WTC11 (cell line): ENCODE data around the gene MRPL37. TPM values are rescaled to one million over a fixed set of nuclear protein-coding genes. Genes with fewer than 3 reads are reported as not detected.

Experiments used
- ATAC-seq: fragments of 200-7000 bp; cut with Tn5 transposase; 2 replicates; pipeline ENCODE4 v1.10.0; 2021; ENCODE audit warnings: mild to moderate bottlenecking, moderate library complexity
- CTCF ChIA-PET: fragments of 300-600 bp; sonication (Branson Sonifier 250); formaldehyde crosslinking; loops from one replicate; lab custom pipeline; 2021; ENCODE audit warnings: antibody characterized with exemption; lab: Charles Lee
- POLR2A ChIA-PET: fragments of 350-600 bp; sonication (Branson Sonifier 250); formaldehyde crosslinking; loops from one replicate; lab custom pipeline; 2021; ENCODE audit warnings: antibody characterized with exemption; lab: Charles Lee
- DNase-seq: peaks from one replicate; pipeline ENCODE4 v3.0.0; 2021; ENCODE audit warnings: low spot score
- H3K27ac Mint-ChIP-seq: 2 replicates; pipeline ENCODE4 v1.8.0; 2021; ENCODE audit warnings: mixed read lengths
- H3K27me3 Mint-ChIP-seq: 2 replicates; pipeline ENCODE4 v1.8.0; 2021; ENCODE audit warnings: low read depth, mild to moderate bottlenecking, moderate library complexity, mixed read lengths
- H3K36me3 Mint-ChIP-seq: 2 replicates; pipeline ENCODE4 v1.8.0; 2021; ENCODE audit warnings: mixed read lengths
- H3K4me1 Mint-ChIP-seq: 2 replicates; pipeline ENCODE4 v1.8.0; 2022; ENCODE audit warnings: mixed read lengths
- H3K4me3 Mint-ChIP-seq: 2 replicates; pipeline ENCODE4 v1.8.0; 2021; ENCODE audit warnings: mild to moderate bottlenecking, moderate library complexity, mixed read lengths
- H3K9me3 Mint-ChIP-seq: 2 replicates; pipeline ENCODE4 v1.8.0; 2021; ENCODE audit warnings: mixed read lengths
- ESRRA ChIP-seq: sonication (generic); formaldehyde crosslinking; IDR thresholded peaks from 2 replicates; pipeline ENCODE4 v1.8.1; 2022; ENCODE audit warnings: mild to moderate bottlenecking, missing genetic modification reagents, borderline replicate concordance
- GABPB1 ChIP-seq: sonication (generic); formaldehyde crosslinking; IDR thresholded peaks from 2 replicates; pipeline ENCODE4 v1.8.1; 2023; ENCODE audit warnings: mild to moderate bottlenecking, missing genetic modification reagents
- PRRX2 ChIP-seq: fragments of 250-450 bp; sonication (Bioruptor Pico); IDR thresholded peaks from 2 replicates; pipeline ENCODE4 v1.8.0; 2021; ENCODE audit warnings: mild to moderate bottlenecking
- TEAD1 ChIP-seq: sonication (generic); formaldehyde crosslinking; IDR thresholded peaks from 2 replicates; pipeline ENCODE4 v1.8.0; 2022; ENCODE audit warnings: mild to moderate bottlenecking, missing genetic modification reagents
- TEAD4 ChIP-seq: sonication (generic); formaldehyde crosslinking; IDR thresholded peaks from 2 replicates; pipeline ENCODE4 v1.8.0; 2022; ENCODE audit warnings: mild to moderate bottlenecking, missing genetic modification reagents
- ZNF416 ChIP-seq: fragments of 250-450 bp; sonication (Bioruptor Pico); IDR thresholded peaks from 2 replicates; pipeline ENCODE4 v1.9.0; 2021; ENCODE audit warnings: mild to moderate bottlenecking, inconsistent platforms
- total RNA-seq: library from RNA; stranded (reverse); gene quantifications from 3 replicates; pipeline ENCODE4 v1.2.3, GENCODE V29; 2021
- TF ChIP-seq, protein P1 (sequence below): fragments of 250-450 bp; sonication (Bioruptor Pico); conservative IDR thresholded peaks from 2 replicates; pipeline ENCODE4 v1.9.0; 2021; ENCODE audit warnings: mild to moderate bottlenecking
- TF ChIP-seq, protein P2 (sequence below): fragments of 250-450 bp; sonication (Bioruptor Pico); IDR thresholded peaks from 2 replicates; pipeline ENCODE4 v1.8.0; 2021; ENCODE audit warnings: mild to moderate bottlenecking
- TF ChIP-seq, protein P3 (sequence below): sonication (generic); formaldehyde crosslinking; IDR thresholded peaks from 2 replicates; pipeline ENCODE4 v1.8.0; 2022; ENCODE audit warnings: mild to moderate bottlenecking, missing genetic modification reagents
- TF ChIP-seq, protein P4 (sequence below): sonication (generic); formaldehyde crosslinking; IDR thresholded peaks from 2 replicates; pipeline ENCODE4 v1.8.0; 2022; ENCODE audit warnings: mild to moderate bottlenecking, missing genetic modification reagents
- TF ChIP-seq, protein P5 (sequence below): sonication (generic); formaldehyde crosslinking; IDR thresholded peaks from 2 replicates; pipeline ENCODE4 v1.8.0; 2023; ENCODE audit warnings: missing genetic modification reagents
- TF ChIP-seq, protein P6 (sequence below): sonication (generic); formaldehyde crosslinking; IDR thresholded peaks from 2 replicates; pipeline ENCODE4 v1.8.1; 2023; ENCODE audit warnings: mild to moderate bottlenecking, missing genetic modification reagents
- TF ChIP-seq, protein P7 (sequence below): fragments of 250-450 bp; sonication (Bioruptor Pico); IDR thresholded peaks from 2 replicates; pipeline ENCODE4 v1.9.0; 2021; ENCODE audit warnings: moderate library complexity, mild to moderate bottlenecking, inconsistent platforms, borderline replicate concordance
- TF ChIP-seq, protein P8 (sequence below): sonication (generic); formaldehyde crosslinking; IDR thresholded peaks from 2 replicates; pipeline ENCODE4 v1.8.0; 2023; ENCODE audit warnings: mild to moderate bottlenecking, missing genetic modification reagents
- TF ChIP-seq, protein P9 (sequence below): sonication (generic); formaldehyde crosslinking; IDR thresholded peaks from 2 replicates; pipeline ENCODE4 v1.8.1; 2023; ENCODE audit warnings: mild to moderate bottlenecking, missing genetic modification reagents
- TF ChIP-seq, protein P10 (sequence below): fragments of 200-600 bp; IDR thresholded peaks from 2 replicates; pipeline ENCODE4 v1.8.0; 2022; ENCODE audit warnings: antibody characterized with exemption
- TF ChIP-seq, protein P11 (sequence below): sonication (generic); formaldehyde crosslinking; IDR thresholded peaks from 2 replicates; pipeline ENCODE4 v1.8.1; 2022; ENCODE audit warnings: low read depth, missing genetic modification reagents, borderline replicate concordance

The MRPL37 gene
- total RNA-seq, 1 experiment from 2014 or later: 143 TPM

DNA sequence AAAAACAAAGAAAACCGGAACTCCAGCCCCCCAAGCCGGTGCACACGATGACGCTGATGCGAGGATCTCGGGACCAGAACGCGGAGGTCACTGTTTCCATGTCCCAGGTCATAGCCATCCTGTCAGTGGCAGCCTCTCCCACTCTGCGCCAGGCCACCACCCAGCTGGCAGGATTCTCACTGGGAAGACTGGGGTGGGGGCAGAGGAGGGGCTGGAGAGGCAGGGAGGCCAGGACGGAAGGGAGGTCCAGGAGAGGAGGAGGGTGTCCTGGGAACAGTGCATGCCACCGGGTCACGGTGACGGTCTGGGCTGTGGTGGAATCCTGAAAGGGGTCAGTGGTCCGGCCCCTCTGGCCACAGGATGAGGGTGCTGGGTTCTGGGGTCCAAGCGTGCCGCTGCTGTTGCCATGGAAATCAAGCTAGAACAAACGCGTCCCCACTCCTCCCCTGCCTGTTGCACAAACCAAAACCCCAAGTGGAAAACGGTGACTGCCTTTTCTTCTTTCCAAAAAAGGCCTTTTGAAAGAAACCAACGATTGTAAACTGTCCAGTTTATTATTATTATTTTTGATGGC lies 26.1 kb downstream of the MRPL37 start:
- Mint-ChIP-seq H3K4me3 (no peak overlapping the region), H3K36me3 (peaks cover 15% of the 10 kb centered on the region; the same call in 1 of the 2 replicates), H3K27ac (no peak overlapping the region), H3K4me1 (peaks cover 26% of the 10 kb centered on the region), H3K27me3 (no peaks in the 10 kb centered on the region), H3K9me3 (no peaks in the 10 kb centered on the region)
- TF ChIP-seq GABPB1 (CRISPR knock-in tag) (no peak), ESRRA (CRISPR knock-in tag) (no peak), TEAD4 (CRISPR knock-in tag) (no peak), ZNF416 (CRISPR knock-in tag) (no peak), TEAD1 (CRISPR knock-in tag) (no peak), PRRX2 (CRISPR knock-in tag) (no peak)
- TF ChIP-seq, protein P1, sequence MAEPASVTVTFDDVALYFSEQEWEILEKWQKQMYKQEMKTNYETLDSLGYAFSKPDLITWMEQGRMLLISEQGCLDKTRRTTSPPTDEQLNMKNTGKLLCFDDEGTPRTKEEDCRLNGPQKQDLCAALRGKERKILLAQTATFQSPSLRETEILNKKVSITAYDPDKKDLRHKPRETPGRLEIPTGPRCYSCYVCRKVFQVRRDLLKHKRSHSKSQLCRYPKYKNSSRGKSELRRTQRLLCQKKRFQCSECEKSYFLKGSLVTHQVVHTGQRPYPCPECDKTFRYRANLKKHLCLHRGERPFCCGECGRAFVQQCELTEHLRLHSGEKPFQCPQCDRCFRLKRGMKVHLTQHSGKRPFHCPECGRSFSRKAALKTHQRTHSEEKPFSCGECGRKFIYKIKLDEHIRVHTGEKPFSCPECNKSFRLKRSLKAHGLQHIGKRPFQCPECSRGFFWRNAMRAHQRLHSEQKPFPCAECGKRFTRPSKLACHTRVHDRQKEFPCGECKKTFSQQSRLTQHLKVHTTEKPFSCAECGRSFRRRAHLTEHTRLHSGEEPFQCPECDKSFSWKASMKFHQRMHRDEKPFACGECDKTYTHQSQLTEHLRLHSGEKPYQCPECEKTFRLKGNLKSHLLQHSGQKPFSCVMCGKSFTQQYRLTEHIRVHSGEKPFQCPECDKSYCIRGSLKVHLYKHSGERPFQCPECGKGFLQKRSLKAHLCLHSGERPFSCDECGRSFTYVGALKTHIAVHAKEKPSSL (CRISPR knock-in tag): no peak
- TF ChIP-seq, protein P2, sequence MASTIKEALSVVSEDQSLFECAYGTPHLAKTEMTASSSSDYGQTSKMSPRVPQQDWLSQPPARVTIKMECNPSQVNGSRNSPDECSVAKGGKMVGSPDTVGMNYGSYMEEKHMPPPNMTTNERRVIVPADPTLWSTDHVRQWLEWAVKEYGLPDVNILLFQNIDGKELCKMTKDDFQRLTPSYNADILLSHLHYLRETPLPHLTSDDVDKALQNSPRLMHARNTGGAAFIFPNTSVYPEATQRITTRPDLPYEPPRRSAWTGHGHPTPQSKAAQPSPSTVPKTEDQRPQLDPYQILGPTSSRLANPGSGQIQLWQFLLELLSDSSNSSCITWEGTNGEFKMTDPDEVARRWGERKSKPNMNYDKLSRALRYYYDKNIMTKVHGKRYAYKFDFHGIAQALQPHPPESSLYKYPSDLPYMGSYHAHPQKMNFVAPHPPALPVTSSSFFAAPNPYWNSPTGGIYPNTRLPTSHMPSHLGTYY (CRISPR knock-in tag): no peak
- TF ChIP-seq, protein P3, sequence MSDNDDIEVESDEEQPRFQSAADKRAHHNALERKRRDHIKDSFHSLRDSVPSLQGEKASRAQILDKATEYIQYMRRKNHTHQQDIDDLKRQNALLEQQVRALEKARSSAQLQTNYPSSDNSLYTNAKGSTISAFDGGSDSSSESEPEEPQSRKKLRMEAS (CRISPR knock-in tag): no peak
- TF ChIP-seq, protein P4, sequence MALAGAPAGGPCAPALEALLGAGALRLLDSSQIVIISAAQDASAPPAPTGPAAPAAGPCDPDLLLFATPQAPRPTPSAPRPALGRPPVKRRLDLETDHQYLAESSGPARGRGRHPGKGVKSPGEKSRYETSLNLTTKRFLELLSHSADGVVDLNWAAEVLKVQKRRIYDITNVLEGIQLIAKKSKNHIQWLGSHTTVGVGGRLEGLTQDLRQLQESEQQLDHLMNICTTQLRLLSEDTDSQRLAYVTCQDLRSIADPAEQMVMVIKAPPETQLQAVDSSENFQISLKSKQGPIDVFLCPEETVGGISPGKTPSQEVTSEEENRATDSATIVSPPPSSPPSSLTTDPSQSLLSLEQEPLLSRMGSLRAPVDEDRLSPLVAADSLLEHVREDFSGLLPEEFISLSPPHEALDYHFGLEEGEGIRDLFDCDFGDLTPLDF (CRISPR knock-in tag): no peak
- TF ChIP-seq, protein P5, sequence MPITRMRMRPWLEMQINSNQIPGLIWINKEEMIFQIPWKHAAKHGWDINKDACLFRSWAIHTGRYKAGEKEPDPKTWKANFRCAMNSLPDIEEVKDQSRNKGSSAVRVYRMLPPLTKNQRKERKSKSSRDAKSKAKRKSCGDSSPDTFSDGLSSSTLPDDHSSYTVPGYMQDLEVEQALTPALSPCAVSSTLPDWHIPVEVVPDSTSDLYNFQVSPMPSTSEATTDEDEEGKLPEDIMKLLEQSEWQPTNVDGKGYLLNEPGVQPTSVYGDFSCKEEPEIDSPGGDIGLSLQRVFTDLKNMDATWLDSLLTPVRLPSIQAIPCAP (CRISPR knock-in tag): no peak
- TF ChIP-seq, protein P6, sequence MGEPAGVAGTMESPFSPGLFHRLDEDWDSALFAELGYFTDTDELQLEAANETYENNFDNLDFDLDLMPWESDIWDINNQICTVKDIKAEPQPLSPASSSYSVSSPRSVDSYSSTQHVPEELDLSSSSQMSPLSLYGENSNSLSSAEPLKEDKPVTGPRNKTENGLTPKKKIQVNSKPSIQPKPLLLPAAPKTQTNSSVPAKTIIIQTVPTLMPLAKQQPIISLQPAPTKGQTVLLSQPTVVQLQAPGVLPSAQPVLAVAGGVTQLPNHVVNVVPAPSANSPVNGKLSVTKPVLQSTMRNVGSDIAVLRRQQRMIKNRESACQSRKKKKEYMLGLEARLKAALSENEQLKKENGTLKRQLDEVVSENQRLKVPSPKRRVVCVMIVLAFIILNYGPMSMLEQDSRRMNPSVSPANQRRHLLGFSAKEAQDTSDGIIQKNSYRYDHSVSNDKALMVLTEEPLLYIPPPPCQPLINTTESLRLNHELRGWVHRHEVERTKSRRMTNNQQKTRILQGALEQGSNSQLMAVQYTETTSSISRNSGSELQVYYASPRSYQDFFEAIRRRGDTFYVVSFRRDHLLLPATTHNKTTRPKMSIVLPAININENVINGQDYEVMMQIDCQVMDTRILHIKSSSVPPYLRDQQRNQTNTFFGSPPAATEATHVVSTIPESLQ: no peak
- TF ChIP-seq, protein P7, sequence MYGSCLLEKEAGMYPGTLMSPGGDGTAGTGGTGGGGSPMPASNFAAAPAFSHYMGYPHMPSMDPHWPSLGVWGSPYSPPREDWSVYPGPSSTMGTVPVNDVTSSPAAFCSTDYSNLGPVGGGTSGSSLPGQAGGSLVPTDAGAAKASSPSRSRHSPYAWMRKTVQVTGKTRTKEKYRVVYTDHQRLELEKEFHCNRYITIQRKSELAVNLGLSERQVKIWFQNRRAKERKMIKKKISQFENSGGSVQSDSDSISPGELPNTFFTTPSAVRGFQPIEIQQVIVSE (CRISPR knock-in tag): no peak
- TF ChIP-seq, protein P8, sequence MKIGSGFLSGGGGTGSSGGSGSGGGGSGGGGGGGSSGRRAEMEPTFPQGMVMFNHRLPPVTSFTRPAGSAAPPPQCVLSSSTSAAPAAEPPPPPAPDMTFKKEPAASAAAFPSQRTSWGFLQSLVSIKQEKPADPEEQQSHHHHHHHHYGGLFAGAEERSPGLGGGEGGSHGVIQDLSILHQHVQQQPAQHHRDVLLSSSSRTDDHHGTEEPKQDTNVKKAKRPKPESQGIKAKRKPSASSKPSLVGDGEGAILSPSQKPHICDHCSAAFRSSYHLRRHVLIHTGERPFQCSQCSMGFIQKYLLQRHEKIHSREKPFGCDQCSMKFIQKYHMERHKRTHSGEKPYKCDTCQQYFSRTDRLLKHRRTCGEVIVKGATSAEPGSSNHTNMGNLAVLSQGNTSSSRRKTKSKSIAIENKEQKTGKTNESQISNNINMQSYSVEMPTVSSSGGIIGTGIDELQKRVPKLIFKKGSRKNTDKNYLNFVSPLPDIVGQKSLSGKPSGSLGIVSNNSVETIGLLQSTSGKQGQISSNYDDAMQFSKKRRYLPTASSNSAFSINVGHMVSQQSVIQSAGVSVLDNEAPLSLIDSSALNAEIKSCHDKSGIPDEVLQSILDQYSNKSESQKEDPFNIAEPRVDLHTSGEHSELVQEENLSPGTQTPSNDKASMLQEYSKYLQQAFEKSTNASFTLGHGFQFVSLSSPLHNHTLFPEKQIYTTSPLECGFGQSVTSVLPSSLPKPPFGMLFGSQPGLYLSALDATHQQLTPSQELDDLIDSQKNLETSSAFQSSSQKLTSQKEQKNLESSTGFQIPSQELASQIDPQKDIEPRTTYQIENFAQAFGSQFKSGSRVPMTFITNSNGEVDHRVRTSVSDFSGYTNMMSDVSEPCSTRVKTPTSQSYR (CRISPR knock-in tag): no peak
- TF ChIP-seq, protein P9, sequence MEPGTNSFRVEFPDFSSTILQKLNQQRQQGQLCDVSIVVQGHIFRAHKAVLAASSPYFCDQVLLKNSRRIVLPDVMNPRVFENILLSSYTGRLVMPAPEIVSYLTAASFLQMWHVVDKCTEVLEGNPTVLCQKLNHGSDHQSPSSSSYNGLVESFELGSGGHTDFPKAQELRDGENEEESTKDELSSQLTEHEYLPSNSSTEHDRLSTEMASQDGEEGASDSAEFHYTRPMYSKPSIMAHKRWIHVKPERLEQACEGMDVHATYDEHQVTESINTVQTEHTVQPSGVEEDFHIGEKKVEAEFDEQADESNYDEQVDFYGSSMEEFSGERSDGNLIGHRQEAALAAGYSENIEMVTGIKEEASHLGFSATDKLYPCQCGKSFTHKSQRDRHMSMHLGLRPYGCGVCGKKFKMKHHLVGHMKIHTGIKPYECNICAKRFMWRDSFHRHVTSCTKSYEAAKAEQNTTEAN (CRISPR knock-in tag): no peak
- TF ChIP-seq, protein P10, sequence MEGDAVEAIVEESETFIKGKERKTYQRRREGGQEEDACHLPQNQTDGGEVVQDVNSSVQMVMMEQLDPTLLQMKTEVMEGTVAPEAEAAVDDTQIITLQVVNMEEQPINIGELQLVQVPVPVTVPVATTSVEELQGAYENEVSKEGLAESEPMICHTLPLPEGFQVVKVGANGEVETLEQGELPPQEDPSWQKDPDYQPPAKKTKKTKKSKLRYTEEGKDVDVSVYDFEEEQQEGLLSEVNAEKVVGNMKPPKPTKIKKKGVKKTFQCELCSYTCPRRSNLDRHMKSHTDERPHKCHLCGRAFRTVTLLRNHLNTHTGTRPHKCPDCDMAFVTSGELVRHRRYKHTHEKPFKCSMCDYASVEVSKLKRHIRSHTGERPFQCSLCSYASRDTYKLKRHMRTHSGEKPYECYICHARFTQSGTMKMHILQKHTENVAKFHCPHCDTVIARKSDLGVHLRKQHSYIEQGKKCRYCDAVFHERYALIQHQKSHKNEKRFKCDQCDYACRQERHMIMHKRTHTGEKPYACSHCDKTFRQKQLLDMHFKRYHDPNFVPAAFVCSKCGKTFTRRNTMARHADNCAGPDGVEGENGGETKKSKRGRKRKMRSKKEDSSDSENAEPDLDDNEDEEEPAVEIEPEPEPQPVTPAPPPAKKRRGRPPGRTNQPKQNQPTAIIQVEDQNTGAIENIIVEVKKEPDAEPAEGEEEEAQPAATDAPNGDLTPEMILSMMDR: no peak
- TF ChIP-seq, protein P11, sequence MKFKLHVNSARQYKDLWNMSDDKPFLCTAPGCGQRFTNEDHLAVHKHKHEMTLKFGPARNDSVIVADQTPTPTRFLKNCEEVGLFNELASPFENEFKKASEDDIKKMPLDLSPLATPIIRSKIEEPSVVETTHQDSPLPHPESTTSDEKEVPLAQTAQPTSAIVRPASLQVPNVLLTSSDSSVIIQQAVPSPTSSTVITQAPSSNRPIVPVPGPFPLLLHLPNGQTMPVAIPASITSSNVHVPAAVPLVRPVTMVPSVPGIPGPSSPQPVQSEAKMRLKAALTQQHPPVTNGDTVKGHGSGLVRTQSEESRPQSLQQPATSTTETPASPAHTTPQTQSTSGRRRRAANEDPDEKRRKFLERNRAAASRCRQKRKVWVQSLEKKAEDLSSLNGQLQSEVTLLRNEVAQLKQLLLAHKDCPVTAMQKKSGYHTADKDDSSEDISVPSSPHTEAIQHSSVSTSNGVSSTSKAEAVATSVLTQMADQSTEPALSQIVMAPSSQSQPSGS (CRISPR knock-in tag): no peak
- POLR2A ChIA-PET: interaction anchor here (0.6 kb wide), 1 partner anchor 13 kb away, joined by 3 read pairs; no protein-coding TSS in a partner anchor
- DNase-seq: no peak
- CTCF ChIA-PET: interaction anchor here (0.6 to 2.4 kb wide), 2 partner anchors 97 to 104 kb away, joined by 3 to 12 read pairs; no protein-coding TSS in a partner anchor
- no peak for ATAC-seq
